SK-N-SH (cell line): ENCODE results near the gene SLC26A11. TPM values are rescaled to one million over a fixed set of nuclear protein-coding genes. Genes with fewer than 3 reads are reported as not detected.
A peak's percentile ranks its signal among the peaks of the same experiment; 100 is the strongest.

ENCODE experiments used
- CTCF ChIA-PET: fragments of 300-600, 350-600 bp; formaldehyde crosslinking; extraction: SDS; loops from one replicate; lab custom pipeline; 2021; lab: Yijun Ruan, JAX
- POLR2A ChIA-PET: fragments of 350-600 bp; sonication (Branson Sonifier 250); formaldehyde crosslinking; extraction: SDS; loops from one replicate; lab custom pipeline; 2020; ENCODE audit warnings: antibody characterized with exemption, inconsistent platforms; lab: Yijun Ruan, JAX
- DNase-seq: peaks from one replicate; pipeline ENCODE4 v3.0.0; 2012
- H2AFZ ChIP-seq: fragments of 200-600 bp; sonication (generic); 2 replicates; pipeline ENCODE4 v1.8.1; 2016; ENCODE audit warnings: antibody characterized with exemption, mild to moderate bottlenecking, low read depth
- H3F3A ChIP-seq: fragments of 200-600 bp; sonication (generic); replicated peaks from 2 replicates; pipeline ENCODE3; 2016; ENCODE audit warnings: antibody characterized with exemption, mild to moderate bottlenecking; ENCODE audit not compliant: insufficient read depth
- H3K27ac ChIP-seq, 2 experiments: fragments of 200-500 bp in 1 of 2; fragments of 200-600 bp in 1 of 2; sonication (Bioruptor generic) in 1 of 2; sonication (generic), shearing (Covaris generic) in 1 of 2; 2 replicates each; pipeline versions ENCODE4 v1.5.1 to v1.6.1; 2014 to 2016; ENCODE audit warnings: low read depth in 2 of 2, inconsistent platforms in 1 of 2, low read length in 1 of 2, mild to moderate bottlenecking in 1 of 2, mixed read lengths in 1 of 2
- H3K27me3 ChIP-seq: fragments of 200-600 bp; sonication (generic), shearing (Covaris generic); 2 replicates; pipeline ENCODE4 v1.6.1; 2016; ENCODE audit warnings: mixed run types; ENCODE audit not compliant: insufficient read depth
- H3K36me3 ChIP-seq, 2 experiments: fragments of 200-500 bp in 1 of 2; fragments of 200-600 bp in 1 of 2; sonication (Bioruptor generic) in 1 of 2; sonication (generic) in 1 of 2; replicated peaks in 1 of 2; 2 replicates each; pipeline versions ENCODE3 to v1.5.1; 2014 to 2016; ENCODE audit warnings: low read length in 1 of 2, mild to moderate bottlenecking in 1 of 2; ENCODE audit not compliant: insufficient read depth in 2 of 2, control insufficient read depth in 1 of 2
- H3K4me1 ChIP-seq, 2 experiments: fragments of 200-500 bp in 1 of 2; fragments of 200-600 bp in 1 of 2; sonication (Bioruptor generic) in 1 of 2; sonication (generic), shearing (Covaris generic) in 1 of 2; 2 replicates each; pipeline versions ENCODE4 v1.5.1 to v1.6.1; 2014 to 2016; ENCODE audit warnings: low read depth in 1 of 2, low read length in 1 of 2, mixed run types in 1 of 2; ENCODE audit not compliant: insufficient read depth in 2 of 2, control insufficient read depth in 1 of 2
- H3K4me2 ChIP-seq: fragments of 200-600 bp; sonication (generic), shearing (Covaris generic); 2 replicates; pipeline ENCODE4 v1.6.1; 2017; ENCODE audit warnings: mixed run types
- H3K4me3 ChIP-seq, 2 experiments: fragments of 200-500 bp in 1 of 2; fragments of 200-600 bp in 1 of 2; sonication (Bioruptor generic) in 1 of 2; sonication (generic), shearing (Covaris generic) in 1 of 2; 2 replicates each; pipeline versions ENCODE4 v1.5.1 to v1.8.1; 2014 to 2016; ENCODE audit warnings: low read depth in 2 of 2, inconsistent platforms in 1 of 2, low read length in 1 of 2, mild to moderate bottlenecking in 1 of 2, mixed read lengths in 1 of 2, moderate library complexity in 1 of 2
- H3K79me2 ChIP-seq: fragments of 200-600 bp; sonication (generic); 2 replicates; pipeline ENCODE4 v1.8.1; 2017; ENCODE audit warnings: mild to moderate bottlenecking; ENCODE audit not compliant: insufficient read depth
- H3K9ac ChIP-seq: fragments of 200-600 bp; sonication (generic); 2 replicates; pipeline ENCODE4 v1.6.1; 2017; ENCODE audit warnings: mixed run types
- H3K9me2 ChIP-seq: fragments of 200-600 bp; sonication (generic); 2 replicates; pipeline ENCODE4 v1.6.1; 2017; ENCODE audit warnings: mixed run types
- H3K9me3 ChIP-seq: fragments of 200-600 bp; sonication (generic); 2 replicates; pipeline ENCODE4 v1.6.1; 2017; ENCODE audit warnings: mixed run types, mild to moderate bottlenecking, moderate library complexity
- H4K20me1 ChIP-seq: fragments of 200-600 bp; sonication (generic); 2 replicates; pipeline ENCODE4 v1.6.1; 2017; ENCODE audit warnings: mild to moderate bottlenecking, mixed run types; ENCODE audit not compliant: insufficient read depth
- CHD2 ChIP-seq: fragments of 150-350 bp; IDR thresholded peaks from 2 replicates; pipeline ENCODE4 v1.6.1; 2018; ENCODE audit warnings: low read length; ENCODE audit not compliant: partially characterized antibody
- ELF1 ChIP-seq: IDR thresholded peaks from 2 replicates; pipeline ENCODE4 v1.4.0; 2012
- EP300 ChIP-seq, 2 experiments: IDR thresholded peaks; 2 replicates each; pipeline versions ENCODE4 v1.4.0 to v1.6.1; 2012; ENCODE audit warnings: borderline replicate concordance in 1 of 2, low read depth in 1 of 2, low read length in 1 of 2
- FOSL2 ChIP-seq: IDR thresholded peaks from 2 replicates; pipeline ENCODE4 v1.4.0; 2012; ENCODE audit warnings: low read depth, mild to moderate bottlenecking, moderate library complexity, borderline replicate concordance
- FOXJ3 ChIP-seq: sonication (generic); formaldehyde crosslinking; IDR thresholded peaks from 2 replicates; pipeline ENCODE4 v1.5.1; 2020; ENCODE audit warnings: mild to moderate bottlenecking, missing genetic modification reagents
- GABPA ChIP-seq: IDR thresholded peaks from 2 replicates; pipeline ENCODE4 v1.4.0; 2012; ENCODE audit warnings: low read depth, mild to moderate bottlenecking
- GATA2 ChIP-seq: sonication (generic); formaldehyde crosslinking; IDR thresholded peaks from 2 replicates; pipeline ENCODE4 v1.5.0; 2020; ENCODE audit warnings: mild to moderate bottlenecking, missing genetic modification reagents
- JUND ChIP-seq: IDR thresholded peaks from 2 replicates; pipeline ENCODE4 v1.4.0; 2012
- POLR2AphosphoS5 ChIP-seq: IDR thresholded peaks from 2 replicates; pipeline ENCODE4 v1.6.1; 2012; ENCODE audit warnings: low read depth, low read length
- RFX5 ChIP-seq: IDR thresholded peaks from 2 replicates; pipeline ENCODE4 v1.6.1; 2012; ENCODE audit warnings: mild to moderate bottlenecking, improper control_type of control experiment, low read length
- SIN3A ChIP-seq: IDR thresholded peaks from 2 replicates; pipeline ENCODE4 v1.6.1; 2012; ENCODE audit warnings: low read depth, mild to moderate bottlenecking, low read length, moderate library complexity, borderline replicate concordance
- SMC3 ChIP-seq: IDR thresholded peaks from 2 replicates; pipeline ENCODE4 v1.6.1; 2012; ENCODE audit warnings: low read depth, low read length, improper control_type of control experiment
- TAF1 ChIP-seq: IDR thresholded peaks from 2 replicates; pipeline ENCODE4 v1.6.1; 2012; ENCODE audit warnings: low read depth, mild to moderate bottlenecking, low read length, moderate library complexity, borderline replicate concordance
- TCF12 ChIP-seq: IDR thresholded peaks from 2 replicates; pipeline ENCODE4 v1.4.0; 2012
- YY1 ChIP-seq: IDR thresholded peaks from 2 replicates; pipeline ENCODE4 v1.4.0; 2012; ENCODE audit warnings: low read depth, mild to moderate bottlenecking
- WGBS: methylation state at CpG from one replicate; pipeline ENCODE4 v1.1.6; 2017; ENCODE audit warnings: low lambda C conversion rate; 5-methylcytosine and 5-hydroxymethylcytosine counted together
- polyA plus RNA-seq, 3 experiments: library from polyadenylated mRNA; depleted of rRNA; stranded (reverse); fragments of >200 nt; gene quantifications; 2 replicates each; pipeline ENCODE4 v1.2.3, GENCODE V29; 2012
- TF ChIP-seq, protein P1 (sequence below): fragments of 150-350 bp; IDR thresholded peaks from 2 replicates; pipeline ENCODE4 v1.6.1; 2017; ENCODE audit warnings: antibody characterized with exemption, low read length, low read depth, borderline replicate concordance
- TF ChIP-seq, protein P2 (sequence below): IDR thresholded peaks from 2 replicates; pipeline ENCODE4 v1.4.0; 2012; ENCODE audit warnings: low read depth, borderline replicate concordance
- TF ChIP-seq, protein P3 (sequence below): fragments of 150-350 bp; IDR thresholded peaks from 2 replicates; pipeline ENCODE4 v1.6.1; 2016; ENCODE audit warnings: mild to moderate bottlenecking, low read depth, low read length
- TF ChIP-seq, protein P4 (sequence below): IDR thresholded peaks from 2 replicates; pipeline ENCODE4 v1.4.0; 2012; ENCODE audit warnings: low read depth
- TF ChIP-seq, protein P5 (sequence below): IDR thresholded peaks from 2 replicates; pipeline ENCODE4 v1.6.1; 2012; ENCODE audit warnings: mild to moderate bottlenecking, low read depth, low read length, moderate library complexity
- TF ChIP-seq, protein P6 (sequence below): IDR thresholded peaks from 2 replicates; pipeline ENCODE4; 2012

SLC26A11 gene
- polyA plus RNA-seq, 1 of the 3 experiments (the other 2 are of a cell fraction), result 35.9 TPM

DNA sequence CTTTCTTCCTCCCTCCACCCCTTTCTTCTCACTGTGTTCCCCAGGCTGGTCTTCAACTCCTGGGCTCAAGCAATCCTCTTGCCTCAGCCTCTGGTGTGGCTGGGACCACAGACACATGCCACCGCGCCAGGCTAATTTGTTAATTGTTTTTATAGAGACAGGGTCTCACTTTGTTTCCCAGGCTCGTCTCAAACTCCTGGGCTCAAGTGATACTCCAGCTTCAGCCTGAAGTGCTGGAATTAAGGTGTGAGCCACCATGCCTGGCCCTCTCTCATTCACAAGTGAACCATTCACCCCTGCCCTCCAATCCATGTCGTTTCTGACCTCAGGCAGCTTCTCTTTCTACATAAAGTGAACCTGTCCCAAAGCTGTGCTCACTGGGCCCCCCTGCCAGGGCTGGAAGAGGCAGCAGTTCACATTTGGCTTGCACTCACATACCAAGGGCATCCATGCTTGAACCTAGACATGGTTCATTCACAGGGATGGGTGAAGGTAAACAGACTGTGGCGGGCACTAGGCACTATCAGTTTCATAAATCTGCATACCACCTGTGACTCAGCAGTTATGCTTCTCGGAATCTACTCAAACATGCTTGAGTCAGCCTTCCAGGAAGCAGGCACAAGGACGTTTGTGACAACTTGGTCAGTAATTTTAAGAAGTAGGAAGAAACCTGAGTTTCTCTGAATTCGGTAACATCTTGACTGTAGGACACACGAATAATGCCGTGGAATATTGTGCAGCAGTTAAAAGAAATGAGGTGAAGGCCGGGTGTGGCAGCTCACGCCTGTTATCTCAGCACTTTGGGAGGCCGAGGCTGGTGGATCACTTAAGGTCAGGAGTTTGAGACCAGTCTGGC lies 34.4 kb downstream of the SLC26A11 start:
- Histone ChIP-seq H3K9ac (peak overlapping the region; percentile 45), H2AFZ (peak overlapping the region; percentile 58; the same call in 1 of the 2 replicates), H3K36me3 (no peaks in the 10 kb centered on the region), H3K4me3 (peak overlapping the region in 1 of 2 experiments; percentile 1; a peak in 1 of 4 replicates), H3K79me2 (no peaks in the 10 kb centered on the region), H4K20me1 (no peaks in the 10 kb centered on the region), H3K4me1 (peaks cover under 1 to 22% of the 10 kb centered on the region in 2 experiments; a peak in 3 of 4 replicates), H3K4me2 (peak overlapping the region; percentile 67), H3K27ac (peak overlapping the region; percentile 43 to 88), H3K9me2 (no peaks in the 10 kb centered on the region), H3F3A (peaks cover 49% of the 10 kb centered on the region), H3K9me3 (no peaks in the 10 kb centered on the region), H3K27me3 (no peaks in the 10 kb centered on the region)
- 33% methylated on average over 13 of the region's 13 CpGs for WGBS
- ChIA-PET CTCF (interaction anchor here (2.0 to 4.3 kb wide), 2 partner anchors 153 to 172 kb away, joined by 5 to 11 read pairs; partner anchors contain the start of gene GAA), POLR2A (no interaction called here)
- peak; percentile 41 for DNase-seq
- TF ChIP-seq FOXJ3 (CRISPR knock-in tag) (no peak), EP300 (IDR thresholded peaks at IDR 0.05; ENCODE audit: borderline replicate concordance in 1 of 2, low read depth in 1 of 2, low read length in 1 of 2) (peak; percentile 65 to 96; a peak in 3 of 4 replicates), FOSL2 (peak; percentile 100), RFX5 (no peak), GABPA (peak; percentile 43; the same call in 1 of the 2 replicates), JUND (peak; percentile 99), ELF1 (peak; percentile 82), TCF12 (peak; percentile 95), SMC3 (no peak), TAF1 (peak; percentile 45; the same call in 1 of the 2 replicates), CHD2 (no peak), SIN3A (0 out of 2 replicates have a peak, but pooled peaks have one; percentile 74), GATA2 (CRISPR knock-in tag) (no peak), YY1 (peak; percentile 69; the same call in 1 of the 2 replicates), POLR2AphosphoS5 (peak; percentile 84; the same call in 1 of the 2 replicates)
- TF ChIP-seq, protein P1, sequence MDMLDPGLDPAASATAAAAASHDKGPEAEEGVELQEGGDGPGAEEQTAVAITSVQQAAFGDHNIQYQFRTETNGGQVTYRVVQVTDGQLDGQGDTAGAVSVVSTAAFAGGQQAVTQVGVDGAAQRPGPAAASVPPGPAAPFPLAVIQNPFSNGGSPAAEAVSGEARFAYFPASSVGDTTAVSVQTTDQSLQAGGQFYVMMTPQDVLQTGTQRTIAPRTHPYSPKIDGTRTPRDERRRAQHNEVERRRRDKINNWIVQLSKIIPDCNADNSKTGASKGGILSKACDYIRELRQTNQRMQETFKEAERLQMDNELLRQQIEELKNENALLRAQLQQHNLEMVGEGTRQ, result no peak
- TF ChIP-seq, protein P2, sequence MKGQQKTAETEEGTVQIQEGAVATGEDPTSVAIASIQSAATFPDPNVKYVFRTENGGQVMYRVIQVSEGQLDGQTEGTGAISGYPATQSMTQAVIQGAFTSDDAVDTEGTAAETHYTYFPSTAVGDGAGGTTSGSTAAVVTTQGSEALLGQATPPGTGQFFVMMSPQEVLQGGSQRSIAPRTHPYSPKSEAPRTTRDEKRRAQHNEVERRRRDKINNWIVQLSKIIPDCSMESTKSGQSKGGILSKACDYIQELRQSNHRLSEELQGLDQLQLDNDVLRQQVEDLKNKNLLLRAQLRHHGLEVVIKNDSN, result no peak; the same call in 1 of the 2 replicates
- TF ChIP-seq, protein P3, sequence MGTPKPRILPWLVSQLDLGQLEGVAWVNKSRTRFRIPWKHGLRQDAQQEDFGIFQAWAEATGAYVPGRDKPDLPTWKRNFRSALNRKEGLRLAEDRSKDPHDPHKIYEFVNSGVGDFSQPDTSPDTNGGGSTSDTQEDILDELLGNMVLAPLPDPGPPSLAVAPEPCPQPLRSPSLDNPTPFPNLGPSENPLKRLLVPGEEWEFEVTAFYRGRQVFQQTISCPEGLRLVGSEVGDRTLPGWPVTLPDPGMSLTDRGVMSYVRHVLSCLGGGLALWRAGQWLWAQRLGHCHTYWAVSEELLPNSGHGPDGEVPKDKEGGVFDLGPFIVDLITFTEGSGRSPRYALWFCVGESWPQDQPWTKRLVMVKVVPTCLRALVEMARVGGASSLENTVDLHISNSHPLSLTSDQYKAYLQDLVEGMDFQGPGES, result no peak
- TF ChIP-seq, protein P4, sequence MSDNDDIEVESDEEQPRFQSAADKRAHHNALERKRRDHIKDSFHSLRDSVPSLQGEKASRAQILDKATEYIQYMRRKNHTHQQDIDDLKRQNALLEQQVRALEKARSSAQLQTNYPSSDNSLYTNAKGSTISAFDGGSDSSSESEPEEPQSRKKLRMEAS, result peak; percentile 88
- TF ChIP-seq, protein P5, sequence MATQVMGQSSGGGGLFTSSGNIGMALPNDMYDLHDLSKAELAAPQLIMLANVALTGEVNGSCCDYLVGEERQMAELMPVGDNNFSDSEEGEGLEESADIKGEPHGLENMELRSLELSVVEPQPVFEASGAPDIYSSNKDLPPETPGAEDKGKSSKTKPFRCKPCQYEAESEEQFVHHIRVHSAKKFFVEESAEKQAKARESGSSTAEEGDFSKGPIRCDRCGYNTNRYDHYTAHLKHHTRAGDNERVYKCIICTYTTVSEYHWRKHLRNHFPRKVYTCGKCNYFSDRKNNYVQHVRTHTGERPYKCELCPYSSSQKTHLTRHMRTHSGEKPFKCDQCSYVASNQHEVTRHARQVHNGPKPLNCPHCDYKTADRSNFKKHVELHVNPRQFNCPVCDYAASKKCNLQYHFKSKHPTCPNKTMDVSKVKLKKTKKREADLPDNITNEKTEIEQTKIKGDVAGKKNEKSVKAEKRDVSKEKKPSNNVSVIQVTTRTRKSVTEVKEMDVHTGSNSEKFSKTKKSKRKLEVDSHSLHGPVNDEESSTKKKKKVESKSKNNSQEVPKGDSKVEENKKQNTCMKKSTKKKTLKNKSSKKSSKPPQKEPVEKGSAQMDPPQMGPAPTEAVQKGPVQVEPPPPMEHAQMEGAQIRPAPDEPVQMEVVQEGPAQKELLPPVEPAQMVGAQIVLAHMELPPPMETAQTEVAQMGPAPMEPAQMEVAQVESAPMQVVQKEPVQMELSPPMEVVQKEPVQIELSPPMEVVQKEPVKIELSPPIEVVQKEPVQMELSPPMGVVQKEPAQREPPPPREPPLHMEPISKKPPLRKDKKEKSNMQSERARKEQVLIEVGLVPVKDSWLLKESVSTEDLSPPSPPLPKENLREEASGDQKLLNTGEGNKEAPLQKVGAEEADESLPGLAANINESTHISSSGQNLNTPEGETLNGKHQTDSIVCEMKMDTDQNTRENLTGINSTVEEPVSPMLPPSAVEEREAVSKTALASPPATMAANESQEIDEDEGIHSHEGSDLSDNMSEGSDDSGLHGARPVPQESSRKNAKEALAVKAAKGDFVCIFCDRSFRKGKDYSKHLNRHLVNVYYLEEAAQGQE, result peak; percentile 74
- TF ChIP-seq, protein P6, sequence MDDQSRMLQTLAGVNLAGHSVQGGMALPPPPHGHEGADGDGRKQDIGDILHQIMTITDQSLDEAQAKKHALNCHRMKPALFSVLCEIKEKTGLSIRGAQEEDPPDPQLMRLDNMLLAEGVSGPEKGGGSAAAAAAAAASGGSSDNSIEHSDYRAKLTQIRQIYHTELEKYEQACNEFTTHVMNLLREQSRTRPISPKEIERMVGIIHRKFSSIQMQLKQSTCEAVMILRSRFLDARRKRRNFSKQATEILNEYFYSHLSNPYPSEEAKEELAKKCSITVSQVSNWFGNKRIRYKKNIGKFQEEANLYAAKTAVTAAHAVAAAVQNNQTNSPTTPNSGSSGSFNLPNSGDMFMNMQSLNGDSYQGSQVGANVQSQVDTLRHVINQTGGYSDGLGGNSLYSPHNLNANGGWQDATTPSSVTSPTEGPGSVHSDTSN, result peak; percentile 85
